HCT116 (cell line): ENCODE data around the gene ORMDL3. TPM values are rescaled to one million over a fixed set of nuclear protein-coding genes. Genes with fewer than 3 reads are reported as not detected.

Source experiments
- ATAC-seq: fragments of 200-7000 bp; cut with Tn5 transposase; 2 replicates; pipeline ENCODE4 v1.9.1; 2020; ENCODE audit warnings: mild to moderate bottlenecking, moderate library complexity
- BruUV-seq: library from RNA; stranded (reverse); fragments of 400-500 nt; replicated peaks from 2 replicates; lab custom pipeline; 2021; lab: Mats Ljungman, UMichigan
- CTCF ChIA-PET: fragments of 300-600 bp; sonication (Branson Sonifier 250); formaldehyde crosslinking; loops from one replicate; lab custom pipeline; 2021; ENCODE audit warnings: antibody characterized with exemption; lab: Charles Lee
- POLR2A ChIA-PET: fragments of 300-600, 350-600 bp; sonication (Branson Sonifier 250); formaldehyde crosslinking; loops from one replicate; lab custom pipeline; 2021; ENCODE audit warnings: antibody characterized with exemption; lab: Charles Lee
- RAD21 ChIA-PET, 2 experiments: fragments of 300-600 bp; sonication (Branson Sonifier 250); formaldehyde crosslinking; loops; one replicate each; lab custom pipeline; 2023; ENCODE audit warnings: low total read pairs in 2 of 2; ENCODE audit not compliant: uncharacterized antibody in 2 of 2, unreplicated experiment in 2 of 2, low non-redundant PET in 1 of 2; lab: Charles Lee
- DNase-seq: peaks from one replicate; pipeline ENCODE4 v3.0.0-alpha.2; 2010; ENCODE audit warnings: low read depth, low spot score
- H2AFZ ChIP-seq: fragments of 200-600 bp; shearing (Covaris generic), sonication (generic); 2 replicates; pipeline ENCODE4 v1.6.1; 2017; ENCODE audit warnings: low read depth, mixed run types, mixed read lengths, antibody characterized with exemption, low read length; ENCODE audit not compliant: poor library complexity, severe bottlenecking
- H3K27ac ChIP-seq: 2 replicates; pipeline ENCODE4 v1.5.1; 2012; ENCODE audit warnings: low read depth, low read length
- H3K27me3 ChIP-seq: fragments of 200-600 bp; sonication (generic); 2 replicates; pipeline ENCODE4 v1.6.1; 2016; ENCODE audit warnings: mixed run types, low read length, mixed read lengths; ENCODE audit not compliant: insufficient read depth
- H3K36me3 ChIP-seq, 2 experiments: fragments of 200-500 bp in 1 of 2; fragments of 200-600 bp in 1 of 2; sonication (Bioruptor generic) in 1 of 2; sonication (generic) in 1 of 2; 2 replicates each; pipeline versions ENCODE4 v1.5.1 to v1.6.1; 2014 to 2016; ENCODE audit warnings: low read length in 2 of 2, inconsistent platforms in 1 of 2, mixed read lengths in 1 of 2, mixed run types in 1 of 2; ENCODE audit not compliant: insufficient read depth in 2 of 2, control insufficient read depth in 1 of 2
- H3K4me1 ChIP-seq, 2 experiments: fragments of 200-600 bp in 1 of 2; sonication (generic) in 1 of 2; 2 replicates each; pipeline versions ENCODE4 v1.5.1 to v1.6.1; 2012 to 2017; ENCODE audit warnings: low read length in 2 of 2, inconsistent platforms in 1 of 2, mild to moderate bottlenecking in 1 of 2, mixed read lengths in 1 of 2, mixed run types in 1 of 2, moderate library complexity in 1 of 2; ENCODE audit not compliant: insufficient read depth in 2 of 2, control insufficient read depth in 1 of 2
- H3K4me2 ChIP-seq: fragments of 200-600 bp; sonication (generic); 2 replicates; pipeline ENCODE4 v1.6.1; 2017; ENCODE audit warnings: mixed run types, low read length, mixed read lengths
- H3K4me3 ChIP-seq, 2 experiments: fragments of 200-600 bp in 1 of 2; sonication (generic) in 1 of 2; replicated peaks in 1 of 2; 2 replicates each; pipeline ENCODE4 v1.5.1; 2011 to 2016; ENCODE audit warnings: low read length in 2 of 2, control low read depth in 1 of 2, low read depth in 1 of 2, mild to moderate bottlenecking in 1 of 2, mixed read lengths in 1 of 2, mixed run types in 1 of 2
- H3K79me2 ChIP-seq: fragments of 200-600 bp; sonication (generic); 2 replicates; pipeline ENCODE4 v1.6.1; 2017; ENCODE audit warnings: mild to moderate bottlenecking, mixed run types, low read length, moderate library complexity, mixed read lengths; ENCODE audit not compliant: insufficient read depth
- H3K9ac ChIP-seq: fragments of 200-600 bp; sonication (generic); 2 replicates; pipeline ENCODE4 v1.6.1; 2016; ENCODE audit warnings: low read length, mixed read lengths
- H3K9me2 ChIP-seq: fragments of 200-600 bp; sonication (generic), shearing (Covaris generic); 2 replicates; pipeline ENCODE4 v1.6.1; 2017; ENCODE audit warnings: mixed run types, mild to moderate bottlenecking, moderate library complexity; ENCODE audit not compliant: insufficient read depth
- H3K9me3 ChIP-seq, 2 experiments: fragments of 200-500 bp in 1 of 2; fragments of 200-600 bp in 1 of 2; sonication (Bioruptor generic) in 1 of 2; sonication (generic) in 1 of 2; 2 replicates each; pipeline ENCODE4 v1.6.1; 2014 to 2017; ENCODE audit warnings: low read length in 2 of 2, mixed read lengths in 2 of 2, inconsistent platforms in 1 of 2, low read depth in 1 of 2, mild to moderate bottlenecking in 1 of 2, mixed run types in 1 of 2, moderate library complexity in 1 of 2; ENCODE audit not compliant: control insufficient read depth in 1 of 2, insufficient read depth in 1 of 2
- H4K20me1 ChIP-seq: fragments of 200-600 bp; sonication (generic), shearing (Covaris generic); 2 replicates; pipeline ENCODE4 v1.6.1; 2017; ENCODE audit warnings: mixed run types, mild to moderate bottlenecking, moderate library complexity; ENCODE audit not compliant: insufficient read depth
- ATF3 ChIP-seq: IDR thresholded peaks from 2 replicates; pipeline ENCODE4 v1.6.1; 2012
- CBX3 ChIP-seq: IDR thresholded peaks from 2 replicates; pipeline ENCODE4 v1.6.1; 2012; ENCODE audit warnings: low read depth
- CTCF ChIP-seq, 3 experiments: fragments of 200-600 bp in 1 of 3; sonication (generic) in 1 of 3; IDR thresholded peaks in 2 of 3; conservative IDR thresholded peaks in 1 of 3; 2 replicates each; pipeline ENCODE4 v1.5.1; 2012 to 2017; ENCODE audit warnings: low read depth in 2 of 3, low read length in 2 of 3, antibody characterized with exemption in 1 of 3, borderline replicate concordance in 1 of 3, control low read depth in 1 of 3, mild to moderate bottlenecking in 1 of 3, mixed read lengths in 1 of 3, mixed run types in 1 of 3, moderate library complexity in 1 of 3; ENCODE audit not compliant: insufficient read depth in 1 of 3
- EGR1 ChIP-seq: IDR thresholded peaks from 2 replicates; pipeline ENCODE4 v1.6.1; 2012; ENCODE audit warnings: low read depth
- ELF1 ChIP-seq: IDR thresholded peaks from 2 replicates; pipeline ENCODE4 v1.6.1; 2012; ENCODE audit warnings: low read depth, borderline replicate concordance
- EZH2 ChIP-seq: fragments of 200-600 bp; sonication (generic); IDR thresholded peaks from 2 replicates; pipeline ENCODE4 v1.6.1; 2017; ENCODE audit warnings: antibody characterized with exemption, mixed run types
- EZH2phosphoT487 ChIP-seq: fragments of 200-600 bp; IDR thresholded peaks from 2 replicates; pipeline ENCODE4 v1.6.1; 2018; ENCODE audit warnings: antibody characterized with exemption, borderline replicate concordance
- FOSL1 ChIP-seq: IDR thresholded peaks from 2 replicates; pipeline ENCODE4 v1.6.1; 2012; ENCODE audit warnings: low read depth
- JUND ChIP-seq: IDR thresholded peaks from 2 replicates; pipeline ENCODE4 v1.6.1; 2012
- MAX ChIP-seq: IDR thresholded peaks from 2 replicates; pipeline ENCODE4 v1.6.1; 2012
- POLR2A ChIP-seq: IDR thresholded peaks from 2 replicates; pipeline ENCODE4 v1.7.0; 2011; ENCODE audit warnings: borderline replicate concordance; ENCODE audit not compliant: insufficient read depth, insufficient read length; ENCODE audit errors: extremely low read depth
- RAD21 ChIP-seq: IDR thresholded peaks from 2 replicates; pipeline ENCODE4 v1.6.1; 2012; ENCODE audit warnings: low read depth, mild to moderate bottlenecking
- SIN3A ChIP-seq: IDR thresholded peaks from 2 replicates; pipeline ENCODE4 v1.6.1; 2012; ENCODE audit warnings: low read depth
- SP1 ChIP-seq: IDR thresholded peaks from 2 replicates; pipeline ENCODE4 v1.6.1; 2012; ENCODE audit warnings: low read depth
- SRF ChIP-seq: IDR thresholded peaks from 2 replicates; pipeline ENCODE4 v1.6.1; 2012; ENCODE audit warnings: low read depth
- TCF7L2 ChIP-seq: IDR thresholded peaks from 2 replicates; pipeline ENCODE4 v1.7.0; 2011; ENCODE audit warnings: borderline replicate concordance, inconsistent platforms; ENCODE audit not compliant: insufficient read depth, insufficient read length; ENCODE audit errors: extremely low read depth
- YY1 ChIP-seq: IDR thresholded peaks from 2 replicates; pipeline ENCODE4 v1.6.1; 2011; ENCODE audit warnings: low read length, low read depth, moderate library complexity, mild to moderate bottlenecking; ENCODE audit not compliant: insufficient replicate concordance; ENCODE audit errors: extremely low read depth
- ZBTB33 ChIP-seq: IDR thresholded peaks from 2 replicates; pipeline ENCODE4 v1.6.1; 2011; ENCODE audit warnings: mild to moderate bottlenecking, low read length, moderate library complexity; ENCODE audit not compliant: insufficient replicate concordance; ENCODE audit errors: extremely low read depth
- ZNF274 ChIP-seq: fragments of 200-500 bp; sonication (Bioruptor generic); IDR thresholded peaks from 2 replicates; pipeline ENCODE4 v1.6.1; 2014; ENCODE audit warnings: mild to moderate bottlenecking, low read depth, low read length, inconsistent platforms
- intact Hi-C: fragments of 100-400 bp; cut with micrococcal nuclease; formaldehyde crosslinking; loops from 2 replicates; pipeline ENCODE4 v1.10.0; 2022
- total RNA-seq: library from RNA; stranded (reverse); gene quantifications from one replicate; pipeline ENCODE4 v1.2.1, GENCODE V29; 2021; ENCODE audit not compliant: unreplicated experiment

Gene ORMDL3
- total RNA-seq, 1 experiment from 2014 or later = 46.9 TPM

GRCh38 chr17:39950871-39951348, 23.5 kb upstream of the ORMDL3 start:
- Histone ChIP-seq H3K9me2 (no peaks in the 10 kb centered on the region), H3K4me1 (peaks cover 13 to 21% of the 10 kb centered on the region in 2 experiments), H3K9ac (no peak overlapping the region), H3K27me3 (no peaks in the 10 kb centered on the region), H2AFZ (no peak overlapping the region), H3K4me3 (no peak overlapping the region), H4K20me1 (no peaks in the 10 kb centered on the region), H3K79me2 (no peaks in the 10 kb centered on the region), H3K27ac (no peak overlapping the region), H3K9me3 (no peaks in the 10 kb centered on the region), H3K36me3 (no peaks in the 10 kb centered on the region), H3K4me2 (no peak overlapping the region)
- ChIA-PET POLR2A (no interaction called here), CTCF (no interaction called here), RAD21 (no interaction called here)
- DNase-seq (no peak), ATAC-seq (no peak)
- BruUV-seq = no TSS peak
- intact Hi-C loops = loop anchor here (10.0 kb wide), 1 partner anchor 216 kb away; the partner anchor contains the start of genes GRB7 and MIEN1
- no peak for TF ChIP-seq FOSL1
- no peak for TF ChIP-seq ZBTB33
- no peak for TF ChIP-seq RAD21
- TF ChIP-seq CTCF (IDR thresholded peaks at IDR 0.05 in 2 of 3, conservative IDR thresholded peaks at IDR 0.05 in 1 of 3; ENCODE audit: borderline replicate concordance in 1 of 3, insufficient read depth in 1 of 3, low read depth in 2 of 3, low read length in 2 of 3) = no peak
- no peak for TF ChIP-seq EZH2
- no peak for TF ChIP-seq SP1
- no peak for TF ChIP-seq YY1
- TF ChIP-seq CBX3 = no peak
- TF ChIP-seq TCF7L2 = no peak
- no peak for TF ChIP-seq SRF
- no peak for TF ChIP-seq EGR1
- no peak for TF ChIP-seq SIN3A
- TF ChIP-seq MAX = no peak
- no peak for TF ChIP-seq ELF1
- TF ChIP-seq JUND = no peak
- no peak for TF ChIP-seq ZNF274
- no peak for TF ChIP-seq ATF3
- no peak for TF ChIP-seq POLR2A
- TF ChIP-seq EZH2phosphoT487 = no peak
